Progenitor cell of endocrine pancreas (in vitro differentiated cells): ENCODE data around the gene MAJIN. TPM values are rescaled to one million over a fixed set of nuclear protein-coding genes. Genes with fewer than 3 reads are reported as not detected.

Experiments
- DNase-seq: peaks from one replicate; pipeline ENCODE4 v3.0.0; 2021; ENCODE audit warnings: low spot score; ENCODE audit not compliant: unreplicated experiment
- H3K27ac Mint-ChIP-seq: 2 replicates; pipeline ENCODE4 v1.8.0; 2021; ENCODE audit warnings: mild to moderate bottlenecking, moderate library complexity, mixed read lengths
- H3K27me3 Mint-ChIP-seq: 2 replicates; pipeline ENCODE4 v1.8.0; 2021; ENCODE audit warnings: mixed read lengths
- H3K36me3 Mint-ChIP-seq: 2 replicates; pipeline ENCODE4 v1.8.0; 2022; ENCODE audit warnings: mixed read lengths; ENCODE audit not compliant: insufficient read depth
- H3K4me1 Mint-ChIP-seq: 2 replicates; pipeline ENCODE4 v1.8.0; 2021; ENCODE audit warnings: low read depth, mixed read lengths
- H3K4me3 Mint-ChIP-seq: 2 replicates; pipeline ENCODE4 v1.8.0; 2021; ENCODE audit warnings: low read depth, mild to moderate bottlenecking, moderate library complexity, mixed read lengths
- H3K9me3 Mint-ChIP-seq: 2 replicates; pipeline ENCODE4 v1.8.0; 2021; ENCODE audit warnings: low read depth, mixed read lengths
- CTCF ChIP-seq: fragments of 200-600 bp; sonication (generic); IDR thresholded peaks from one replicate; pipeline ENCODE4 v1.5.0; 2021; ENCODE audit warnings: antibody characterized with exemption, mild to moderate bottlenecking; ENCODE audit not compliant: unreplicated experiment
- total RNA-seq: library from RNA; stranded (reverse); gene quantifications from 2 replicates; pipeline ENCODE4 v1.2.1, GENCODE V29; 2021

MAJIN gene
- total RNA-seq, 1 donor from 2014 or later: not detected

- H3K27ac Mint-ChIP-seq: no peak overlapping the region
- H3K36me3 Mint-ChIP-seq: peaks cover 7% of the 10 kb centered on the region
- no peak overlapping the region for H3K4me3 Mint-ChIP-seq
- DNase-seq: no peak
- no peaks in the 10 kb centered on the region for H3K9me3 Mint-ChIP-seq
- peaks cover 17% of the 10 kb centered on the region for H3K27me3 Mint-ChIP-seq
- no peak for TF ChIP-seq CTCF
- H3K4me1 Mint-ChIP-seq: peaks cover 15% of the 10 kb centered on the region
These were observed 37.1 kb downstream of the MAJIN start for GRCh38 chr11:64934682-64935358.

GRCh38 chr11:64933935-64934681, 37.8 kb downstream of the MAJIN start:
- Mint-ChIP-seq H3K27ac (no peak overlapping the region), H3K4me3 (no peak overlapping the region), H3K27me3 (peaks cover 17% of the 10 kb centered on the region), H3K4me1 (peaks cover 15% of the 10 kb centered on the region), H3K9me3 (no peaks in the 10 kb centered on the region), H3K36me3 (peaks cover 7% of the 10 kb centered on the region)
- no peak for TF ChIP-seq CTCF
- no peak for DNase-seq

- no peak overlapping the region for H3K27ac Mint-ChIP-seq
- H3K9me3 Mint-ChIP-seq: no peaks in the 10 kb centered on the region
- H3K4me1 Mint-ChIP-seq: peaks cover 15% of the 10 kb centered on the region
- DNase-seq: no peak
- no peak for TF ChIP-seq CTCF
- H3K27me3 Mint-ChIP-seq: peaks cover 14% of the 10 kb centered on the region
- H3K36me3 Mint-ChIP-seq: peaks cover 7% of the 10 kb centered on the region
- no peak overlapping the region for H3K4me3 Mint-ChIP-seq
These were observed 38.5 kb downstream of the MAJIN start for GRCh38 chr11:64933213-64933934.

- DNase-seq: no peak
- Mint-ChIP-seq H3K9me3 (no peaks in the 10 kb centered on the region), H3K4me1 (peaks cover 15% of the 10 kb centered on the region), H3K27ac (no peak overlapping the region), H3K4me3 (no peak overlapping the region), H3K36me3 (peaks cover 9% of the 10 kb centered on the region), H3K27me3 (peaks cover 5% of the 10 kb centered on the region)
- no peak for TF ChIP-seq CTCF
These were observed 39.6 kb downstream of the MAJIN start for GRCh38 chr11:64932324-64932723.

GRCh38 chr11:64931290-64931689, 40.6 kb downstream of the MAJIN start:
- H3K27me3 Mint-ChIP-seq: no peaks in the 10 kb centered on the region
- H3K4me1 Mint-ChIP-seq: peaks cover 15% of the 10 kb centered on the region
- peaks cover 9% of the 10 kb centered on the region for H3K36me3 Mint-ChIP-seq
- no peak overlapping the region for H3K27ac Mint-ChIP-seq
- no peak for TF ChIP-seq CTCF
- no peak for DNase-seq
- no peak overlapping the region for H3K4me3 Mint-ChIP-seq
- H3K9me3 Mint-ChIP-seq: no peaks in the 10 kb centered on the region
